GM18498 (cell line): Measurements from ENCODE around the gene GRID2.

Experiments used
- ATAC-seq: cut with Tn5 transposase; IDR thresholded peaks from one replicate; pipeline ENCODE4 v1.9.1; 2021; ENCODE audit warnings: mild to moderate bottlenecking, moderate library complexity; ENCODE audit not compliant: unreplicated experiment

Gene GRID2

GRCh38 chr4:92658318-92658717, 354.6 kb downstream of the GRID2 start:
- no peak for ATAC-seq

- ATAC-seq: no peak
Measured at GRCh38 chr4:92677805-92678204, 374.0 kb downstream of the GRID2 start.

GRCh38 chr4:92678292-92678691, 374.5 kb downstream of the GRID2 start:
- no peak for ATAC-seq

GRCh38 chr4:92679149-92679548, 375.4 kb downstream of the GRID2 start:
- ATAC-seq: no peak

- no peak for ATAC-seq
Measured at GRCh38 chr4:92714640-92715039, 410.9 kb downstream of the GRID2 start.

- ATAC-seq: no peak
Measured at GRCh38 chr4:92733231-92733630, 429.5 kb downstream of the GRID2 start.

- no peak for ATAC-seq
Measured at GRCh38 chr4:92735025-92735665, 431.4 kb downstream of the GRID2 start.

- no peak for ATAC-seq
Measured at GRCh38 chr4:92760433-92760832, 456.7 kb downstream of the GRID2 start.

- no peak for ATAC-seq
Measured at GRCh38 chr4:92776080-92776479, 472.3 kb downstream of the GRID2 start.

GRCh38 chr4:92789741-92790140, 486.0 kb downstream of the GRID2 start:
- ATAC-seq: no peak

GRCh38 chr4:92791871-92792440, 488.2 kb downstream of the GRID2 start:
- no peak for ATAC-seq

GRCh38 chr4:92809381-92809780, 505.6 kb downstream of the GRID2 start:
- ATAC-seq: no peak

- ATAC-seq: no peak
Measured at GRCh38 chr4:92812652-92813051, 508.9 kb downstream of the GRID2 start.

GRCh38 chr4:92814677-92815076, 510.9 kb downstream of the GRID2 start:
- no peak for ATAC-seq

GRCh38 chr4:92825256-92825655, 521.5 kb downstream of the GRID2 start:
- ATAC-seq: no peak

GRCh38 chr4:92825791-92826190, 522.0 kb downstream of the GRID2 start:
- no peak for ATAC-seq

- ATAC-seq: no peak
Measured at GRCh38 chr4:92830771-92831170, 527.0 kb downstream of the GRID2 start.

- ATAC-seq: no peak
Measured at GRCh38 chr4:92840880-92841279, 537.1 kb downstream of the GRID2 start.

GRCh38 chr4:92843784-92844183, 540.0 kb downstream of the GRID2 start:
- ATAC-seq: no peak

- ATAC-seq: no peak
Measured at GRCh38 chr4:92847026-92847425, 543.3 kb downstream of the GRID2 start.

- no peak for ATAC-seq
Measured at GRCh38 chr4:92862509-92862908, 558.7 kb downstream of the GRID2 start.

- ATAC-seq: no peak
Measured at GRCh38 chr4:92864096-92864495, 560.3 kb downstream of the GRID2 start.

- ATAC-seq: no peak
Measured at GRCh38 chr4:92872604-92873003, 568.8 kb downstream of the GRID2 start.
